H1 (cell line): ENCODE measurements around the gene DPY19L3. TPM values are rescaled to one million over a fixed set of nuclear protein-coding genes. Genes with fewer than 3 reads are reported as not detected.

Source experiments
- CTCF ChIA-PET: fragments of 300-600 bp; sonication (Branson Sonifier 250); formaldehyde crosslinking; loops from one replicate; lab custom pipeline; 2021; ENCODE audit not compliant: partially characterized antibody; lab: Charles Lee
- POLR2A ChIA-PET: fragments of 300-600 bp; sonication (Branson Sonifier 250); formaldehyde crosslinking; loops from one replicate; lab custom pipeline; 2021; ENCODE audit warnings: inconsistent platforms; ENCODE audit not compliant: partially characterized antibody; lab: Charles Lee
- DNase-seq, 2 experiments: peaks; one replicate each; pipeline versions ENCODE4 v3.0.0 to v3.0.0-alpha.2; 2010 to 2022; ENCODE audit warnings: low spot score in 2 of 2, low read depth in 1 of 2, mixed read lengths in 1 of 2
- FAIRE-seq: peaks from 2 replicates; lab custom pipeline; 2011; peaks lifted over from hg19 to GRCh38; lab: Jason Lieb, UNC
- H2AFZ ChIP-seq: 2 replicates; pipeline ENCODE4 v1.8.1; 2012; ENCODE audit warnings: low read length, inconsistent platforms
- H2AK5ac ChIP-seq: 2 replicates; pipeline ENCODE4 v1.6.1; 2013; ENCODE audit warnings: low read depth, low read length
- H2BK120ac ChIP-seq: replicated peaks from 2 replicates; pipeline ENCODE3; 2013; ENCODE audit warnings: low read depth, low read length, inconsistent platforms
- H2BK12ac ChIP-seq: 2 replicates; pipeline ENCODE4 v1.6.1; 2013; ENCODE audit warnings: low read depth, low read length
- H2BK15ac ChIP-seq: 2 replicates; pipeline ENCODE4 v1.6.1; 2013; ENCODE audit warnings: low read length
- H2BK20ac ChIP-seq: 2 replicates; pipeline ENCODE4 v1.6.1; 2013; ENCODE audit warnings: low read length
- H2BK5ac ChIP-seq: 2 replicates; pipeline ENCODE4 v1.6.1; 2013; ENCODE audit warnings: low read depth, low read length
- H3K14ac ChIP-seq: 2 replicates; pipeline ENCODE4 v1.6.1; 2013; ENCODE audit warnings: inconsistent platforms; ENCODE audit not compliant: insufficient read length
- H3K18ac ChIP-seq: 2 replicates; pipeline ENCODE4 v1.6.1; 2013; ENCODE audit warnings: low read length; ENCODE audit errors: extremely low read depth
- H3K23ac ChIP-seq: 2 replicates; pipeline ENCODE4 v1.6.1; 2013; ENCODE audit warnings: inconsistent platforms; ENCODE audit not compliant: insufficient read length
- H3K23me2 ChIP-seq: 2 replicates; pipeline ENCODE4 v1.6.1; 2013; ENCODE audit warnings: low read depth, low read length
- H3K27ac ChIP-seq: 2 replicates; pipeline ENCODE4 v1.6.1; 2011; ENCODE audit warnings: low read depth, low read length, inconsistent platforms
- H3K27me3 ChIP-seq, 4 experiments: replicated peaks in 1 of 4; 1 replicate in 1 of 4; 2 replicates in 3 of 4; pipeline versions ENCODE4 v1.6.1 to v1.8.1; 2011 to 2013; ENCODE audit warnings: low read length in 3 of 4, mild to moderate bottlenecking in 3 of 4, inconsistent platforms in 2 of 4, mixed read lengths in 2 of 4, moderate library complexity in 1 of 4; ENCODE audit not compliant: control insufficient read depth in 3 of 4, insufficient read depth in 3 of 4; ENCODE audit errors: extremely low read depth in 1 of 4
- H3K36me3 ChIP-seq, 4 experiments: 2 replicates each; pipeline versions ENCODE4 v1.6.1 to v1.8.1; 2011 to 2013; ENCODE audit warnings: mild to moderate bottlenecking in 4 of 4, low read length in 3 of 4, moderate library complexity in 2 of 4, control low read depth in 1 of 4, inconsistent platforms in 1 of 4; ENCODE audit not compliant: insufficient read depth in 4 of 4, control insufficient read depth in 2 of 4
- H3K4ac ChIP-seq: replicated peaks from 2 replicates; pipeline ENCODE3; 2013; ENCODE audit warnings: low read length, low read depth, mixed read lengths, inconsistent platforms; ENCODE audit not compliant: insufficient read length
- H3K4me1 ChIP-seq, 4 experiments: replicated peaks in 1 of 4; 1 replicate in 1 of 4; 2 replicates in 3 of 4; pipeline versions ENCODE4 v1.6.1 to v1.8.1; 2011 to 2013; ENCODE audit warnings: low read length in 3 of 4, inconsistent platforms in 2 of 4, mixed read lengths in 1 of 4; ENCODE audit not compliant: insufficient read depth in 4 of 4, control insufficient read depth in 3 of 4
- H3K4me2 ChIP-seq, 2 experiments: 2 replicates each; pipeline versions ENCODE4 v1.6.1 to v1.8.1; 2011 to 2013; ENCODE audit warnings: low read depth in 2 of 2, low read length in 2 of 2, control low read depth in 1 of 2, inconsistent platforms in 1 of 2, mild to moderate bottlenecking in 1 of 2; ENCODE audit not compliant: insufficient read depth in 1 of 2
- H3K4me3 ChIP-seq, 4 experiments: fragments of 200-600, 300-600 bp in 1 of 4; sonication (generic), shearing (Covaris generic), sonication (Bioruptor Twin) in 1 of 4; 2 replicates each; pipeline versions ENCODE4 v1.5.1 to v1.8.1; 2011 to 2016; ENCODE audit warnings: low read length in 4 of 4, low read depth in 3 of 4, control low read depth in 2 of 4, inconsistent platforms in 2 of 4, mild to moderate bottlenecking in 2 of 4, mixed read lengths in 1 of 4, moderate library complexity in 1 of 4; ENCODE audit not compliant: insufficient read depth in 2 of 4; ENCODE audit errors: extremely low read depth in 1 of 4
- H3K56ac ChIP-seq: replicated peaks from 2 replicates; pipeline ENCODE3; 2013; ENCODE audit warnings: low read depth, mild to moderate bottlenecking, mixed read lengths, low read length, inconsistent platforms; ENCODE audit not compliant: insufficient read length
- H3K79me1 ChIP-seq: 2 replicates; pipeline ENCODE4 v1.6.1; 2013; ENCODE audit warnings: low read depth, low read length, control low read depth
- H3K79me2 ChIP-seq, 2 experiments: 2 replicates each; pipeline versions ENCODE4 v1.6.1 to v1.8.1; 2012 to 2013; ENCODE audit warnings: low read length in 2 of 2, mild to moderate bottlenecking in 2 of 2, inconsistent platforms in 1 of 2; ENCODE audit not compliant: insufficient read depth in 2 of 2, control insufficient read depth in 1 of 2
- H3K9ac ChIP-seq, 4 experiments: replicated peaks in 1 of 4; 1 replicate in 1 of 4; 2 replicates in 3 of 4; pipeline versions ENCODE4 v1.6.1 to v1.8.1; 2011 to 2013; ENCODE audit warnings: low read depth in 3 of 4, low read length in 3 of 4, control low read depth in 2 of 4, mild to moderate bottlenecking in 2 of 4, moderate library complexity in 2 of 4, inconsistent platforms in 1 of 4; ENCODE audit errors: extremely low read depth in 1 of 4
- H3K9me3 ChIP-seq, 2 experiments: 2 replicates each; pipeline versions ENCODE4 v1.6.1 to v1.8.1; 2012 to 2013; ENCODE audit warnings: mild to moderate bottlenecking in 2 of 2, moderate library complexity in 2 of 2, control low read depth in 1 of 2, inconsistent platforms in 1 of 2, low read depth in 1 of 2, low read length in 1 of 2, mixed read lengths in 1 of 2; ENCODE audit not compliant: insufficient read depth in 2 of 2
- H4K20me1 ChIP-seq, 2 experiments: replicated peaks in 1 of 2; 2 replicates each; pipeline versions ENCODE3 to v1.8.1; 2011 to 2013; ENCODE audit warnings: inconsistent platforms in 2 of 2, low read length in 2 of 2, mild to moderate bottlenecking in 1 of 2; ENCODE audit not compliant: insufficient read depth in 2 of 2, control insufficient read depth in 1 of 2
- H4K5ac ChIP-seq: 2 replicates; pipeline ENCODE4 v1.6.1; 2013; ENCODE audit warnings: low read length, low read depth, mixed read lengths, inconsistent platforms; ENCODE audit not compliant: insufficient read length
- H4K8ac ChIP-seq: 2 replicates; pipeline ENCODE4 v1.8.0; 2013; ENCODE audit warnings: mild to moderate bottlenecking, moderate library complexity, low read length, inconsistent platforms; ENCODE audit not compliant: insufficient read depth; ENCODE audit errors: extremely low read depth
- H4K91ac ChIP-seq: replicated peaks from 2 replicates; pipeline ENCODE3; 2013; ENCODE audit warnings: low read length, mixed read lengths, inconsistent platforms; ENCODE audit not compliant: insufficient read length
- BACH1 ChIP-seq: IDR thresholded peaks from 2 replicates; pipeline ENCODE4 v1.6.1; 2012; ENCODE audit warnings: low read length, improper control_type of control experiment
- CEBPB ChIP-seq: IDR thresholded peaks from 2 replicates; pipeline ENCODE4 v1.6.1; 2012; ENCODE audit warnings: low read depth, low read length
- CHD1 ChIP-seq: IDR thresholded peaks from 2 replicates; pipeline ENCODE4 v1.6.1; 2012; ENCODE audit warnings: low read depth, low read length, improper control_type of control experiment
- EP300 ChIP-seq, 2 experiments: IDR thresholded peaks; 1 replicate in 1 of 2; 2 replicates in 1 of 2; pipeline ENCODE4 v1.6.1; 2011 to 2012; ENCODE audit warnings: low read depth in 2 of 2, low read length in 2 of 2, mild to moderate bottlenecking in 2 of 2, borderline replicate concordance in 1 of 2, inconsistent platforms in 1 of 2, moderate library complexity in 1 of 2
- EZH2 ChIP-seq: fragments of 200-600 bp; sonication (generic); IDR thresholded peaks from 2 replicates; pipeline ENCODE4 v1.7.1; 2012; ENCODE audit warnings: low read depth, mild to moderate bottlenecking, moderate library complexity, low read length, inconsistent platforms; ENCODE audit not compliant: severe bottlenecking
- FOSL1 ChIP-seq: IDR thresholded peaks from 2 replicates; pipeline ENCODE4 v1.6.1; 2011; ENCODE audit warnings: mild to moderate bottlenecking, low read depth, low read length, moderate library complexity; ENCODE audit not compliant: insufficient read depth
- POLR2A ChIP-seq, 2 experiments: IDR thresholded peaks; 1 replicate in 1 of 2; 2 replicates in 1 of 2; pipeline ENCODE4 v1.6.1; 2011; ENCODE audit warnings: low read depth in 2 of 2, low read length in 2 of 2, mild to moderate bottlenecking in 2 of 2; ENCODE audit errors: control extremely low read depth in 1 of 2
- RFX5 ChIP-seq: IDR thresholded peaks from 2 replicates; pipeline ENCODE4 v1.6.1; 2011; ENCODE audit warnings: low read depth, low read length, improper control_type of control experiment, borderline replicate concordance
- SAP30 ChIP-seq: fragments of 300-600 bp; sonication (generic); IDR thresholded peaks from 2 replicates; pipeline ENCODE4 v1.7.1; 2012; ENCODE audit warnings: low read length, moderate library complexity, mild to moderate bottlenecking, inconsistent platforms; ENCODE audit not compliant: insufficient read depth, insufficient replicate concordance
- USF2 ChIP-seq: IDR thresholded peaks from 2 replicates; pipeline ENCODE4 v1.6.1; 2011; ENCODE audit warnings: low read length, improper control_type of control experiment
- YY1 ChIP-seq: IDR thresholded peaks from 2 replicates; pipeline ENCODE4 v1.6.1; 2011; ENCODE audit warnings: low read depth, mild to moderate bottlenecking, low read length
- WGBS, 2 experiments: shearing (Covaris generic) in 1 of 2; methylation state at CpG; one replicate each; pipeline versions ENCODE4 v1.1.6 to v1.1.7; 2013 to 2015; ENCODE audit warnings: low lambda C conversion rate in 2 of 2, mixed read lengths in 2 of 2, inconsistent platforms in 1 of 2, low coverage in 1 of 2, missing lambda C conversion rate in 1 of 2; ENCODE audit not compliant: insufficient replicate concordance in 2 of 2, insufficient coverage in 1 of 2, insufficient read length in 1 of 2; ENCODE audit errors: extremely low coverage in 1 of 2, missing lambda C conversion rate in 1 of 2; 5-methylcytosine and 5-hydroxymethylcytosine counted together
- polyA plus RNA-seq, 7 experiments: library from polyadenylated mRNA; depleted of rRNA in 3 of 7; stranded (reverse) in 5 of 7; unstranded in 2 of 7; fragments of >200 nt in 5 of 7; fragments of 200-250 nt in 2 of 7; gene quantifications; 1 replicate in 5 of 7; 2 replicates in 1 of 7; 4 replicates in 1 of 7; pipeline versions ENCODE4 v1.2.1 to v1.2.3, GENCODE V29; 2011 to 2013; ENCODE audit warnings: missing spikeins in 2 of 7, mixed read lengths in 2 of 7
- total RNA-seq: library from RNA; stranded (reverse); fragmentation: NEBNext Ultra II Directional; extraction: Animal tissue kit (Norgen Biotek cat#: 25700); gene quantifications from 2 replicates; pipeline ENCODE4 v1.2.1, GENCODE V29; 2021

The DPY19L3 gene
- total and polyA plus RNA-seq, 2 of the 8 experiments (the other 6 are each of a cell fraction or from before 2014, with no cell fraction given): 35.3 to 60.2 TPM

DNA sequence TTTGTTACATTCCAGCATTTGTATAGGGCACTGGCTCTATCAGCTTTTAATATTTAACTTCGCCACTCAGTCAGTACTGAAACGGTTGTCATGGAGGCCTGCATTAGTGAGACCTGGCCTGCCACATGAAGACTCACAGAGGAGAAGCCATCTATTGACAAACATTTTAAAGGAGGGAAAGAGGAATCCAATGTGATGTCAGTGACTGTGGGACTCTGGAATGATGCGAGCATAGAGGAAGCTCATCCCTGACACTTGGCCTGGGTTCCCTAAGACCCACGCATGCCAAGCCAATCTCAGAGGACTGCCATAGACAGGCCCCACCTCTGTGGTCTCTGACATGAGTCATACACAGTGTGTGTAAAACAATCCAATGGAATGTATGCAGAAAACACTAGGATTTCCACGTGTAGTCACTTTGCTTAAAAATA, 7.9 kb upstream of the DPY19L3 start:
- H3K79me1 ChIP-seq: no peaks in the 10 kb centered on the region
- H3K9ac ChIP-seq: no peak overlapping the region
- no peak overlapping the region for H3K4ac ChIP-seq
- H3K27ac ChIP-seq: no peak overlapping the region
- H3K36me3 ChIP-seq: no peaks in the 10 kb centered on the region; a peak in 1 of 8 replicates
- no peaks in the 10 kb centered on the region for H4K20me1 ChIP-seq
- 90% methylated on average over 5 of the region's 5 CpGs; no CpG with 5 or more reads in 1 of the 2 experiments for WGBS, 2 experiments
- no peak overlapping the region for H2BK15ac ChIP-seq
- DNase-seq: no peak
- H2AK5ac ChIP-seq: no peak overlapping the region
- H4K8ac ChIP-seq: no peak overlapping the region
- no peaks in the 10 kb centered on the region for H3K27me3 ChIP-seq
- FAIRE-seq: no peak
- no peak overlapping the region for H4K5ac ChIP-seq
- H4K91ac ChIP-seq: no peak overlapping the region
- H3K4me3 ChIP-seq: no peak overlapping the region
- no peaks in the 10 kb centered on the region for H3K4me1 ChIP-seq
- ChIA-PET CTCF (no interaction called here), POLR2A (no interaction called here)
- H2AFZ ChIP-seq: no peak overlapping the region
- no peak overlapping the region for H2BK5ac ChIP-seq
- no peak overlapping the region for H3K56ac ChIP-seq
- H2BK12ac ChIP-seq: no peak overlapping the region
- H3K23me2 ChIP-seq: no peaks in the 10 kb centered on the region
- no peak overlapping the region for H3K18ac ChIP-seq
- no peak overlapping the region for H3K4me2 ChIP-seq
- no peak overlapping the region for H2BK20ac ChIP-seq
- no peak overlapping the region for H2BK120ac ChIP-seq
- no peak overlapping the region for H3K23ac ChIP-seq
- H3K79me2 ChIP-seq: no peaks in the 10 kb centered on the region
- no peak overlapping the region for H3K14ac ChIP-seq
- H3K9me3 ChIP-seq: no peaks in the 10 kb centered on the region
- no peak for TF ChIP-seq CEBPB
- TF ChIP-seq USF2: no peak
- TF ChIP-seq FOSL1: no peak
- no peak for TF ChIP-seq SAP30
- TF ChIP-seq EP300 (IDR thresholded peaks at IDR 0.05; ENCODE audit: borderline replicate concordance in 1 of 2, low read depth in 2 of 2, low read length in 2 of 2): no peak
- TF ChIP-seq POLR2A (IDR thresholded peaks at IDR 0.05; ENCODE audit: control extremely low read depth in 1 of 2, low read depth in 2 of 2, low read length in 2 of 2): no peak
- no peak for TF ChIP-seq RFX5
- TF ChIP-seq BACH1: no peak
- no peak for TF ChIP-seq EZH2
- no peak for TF ChIP-seq YY1
- no peak for TF ChIP-seq CHD1
